HG02623 (cell line): ENCODE results near the gene DBF4.
"Not testable (repeated sequence)": the region's sequence is repeated elsewhere in the genome, so short reads cannot be mapped to it uniquely, and the experiment has no call there.

ENCODE experiments used
- ATAC-seq: cut with Tn5 transposase; IDR thresholded peaks from one replicate; pipeline ENCODE4 v1.9.1; 2021; ENCODE audit warnings: moderate library complexity; ENCODE audit not compliant: unreplicated experiment

Gene DBF4

GRCh38 chr7:87876040-87876868 lies at the start of gene DBF4, which contains the start of gene SLC25A40:
Gene DBF4, plus strand, starts transcription at chr7:87876493. Its CDS starts 240 bp downstream, at chr7:87876733.
Gene SLC25A40, minus strand, starts transcription at chr7:87876360. Its CDS starts 17,633 bp downstream, at chr7:87858727.
- peak; percentile 85 for ATAC-seq

- ATAC-seq: not testable (repeated sequence)
Measured at GRCh38 chr7:87828383-87828782, 47.9 kb upstream of the DBF4 start.

- no peak for ATAC-seq
Measured at GRCh38 chr7:87831097-87831496, 45.2 kb upstream of the DBF4 start.

- no peak for ATAC-seq
Measured at GRCh38 chr7:87833130-87833529, 43.2 kb upstream of the DBF4 start.

- ATAC-seq: no peak
Measured at GRCh38 chr7:87837597-87837996, 38.7 kb upstream of the DBF4 start.

- ATAC-seq: no peak
Measured at GRCh38 chr7:87850836-87851593, 25.3 kb upstream of the DBF4 start.

GRCh38 chr7:87852306-87852705 lies 24.0 kb upstream of the DBF4 start:
- no peak for ATAC-seq

GRCh38 chr7:87853237-87853864 lies 22.9 kb upstream of the DBF4 start:
- ATAC-seq: no peak

GRCh38 chr7:87858417-87859100 lies 17.7 kb upstream of the DBF4 start:
- no peak for ATAC-seq

- ATAC-seq: no peak
Measured at GRCh38 chr7:87866089-87866488, 10.2 kb upstream of the DBF4 start.

GRCh38 chr7:87866533-87866932 lies 9.8 kb upstream of the DBF4 start:
- ATAC-seq: not testable (repeated sequence)

GRCh38 chr7:87870471-87870870 lies 5.8 kb upstream of the DBF4 start:
- ATAC-seq: no peak

GRCh38 chr7:87872346-87872745 lies 3.9 kb upstream of the DBF4 start:
- ATAC-seq: no peak

GRCh38 chr7:87873328-87873727 lies 3.0 kb upstream of the DBF4 start:
- ATAC-seq: not testable (repeated sequence)

- no peak for ATAC-seq
Measured at GRCh38 chr7:87874066-87874465, 2.2 kb upstream of the DBF4 start.

- ATAC-seq: peak; percentile 12
Measured at GRCh38 chr7:87875151-87876039, 898 bp upstream of the DBF4 start.

GRCh38 chr7:87876869-87877234 lies 559 bp downstream of the DBF4 start:
- ATAC-seq: no peak

GRCh38 chr7:87877366-87878040 lies 1.2 kb downstream of the DBF4 start:
- no peak for ATAC-seq

GRCh38 chr7:87878208-87878735 lies 2.0 kb downstream of the DBF4 start:
- ATAC-seq: no peak
